Stimulated activated CD8-positive, alpha-beta memory T cell treated with anti-CD3 and anti-CD28 coated beads, Interleukin-2, amount 100 ng/mL, for 48 hours (primary cell): ENCODE results near the gene GSTO2.

ENCODE experiments used
- DNase-seq, 2 donors: peaks; one replicate each; pipeline ENCODE4 v3.0.0-alpha.2; 2020; ENCODE audit warnings: low read depth in 2 of 2

Gene GSTO2

DNA sequence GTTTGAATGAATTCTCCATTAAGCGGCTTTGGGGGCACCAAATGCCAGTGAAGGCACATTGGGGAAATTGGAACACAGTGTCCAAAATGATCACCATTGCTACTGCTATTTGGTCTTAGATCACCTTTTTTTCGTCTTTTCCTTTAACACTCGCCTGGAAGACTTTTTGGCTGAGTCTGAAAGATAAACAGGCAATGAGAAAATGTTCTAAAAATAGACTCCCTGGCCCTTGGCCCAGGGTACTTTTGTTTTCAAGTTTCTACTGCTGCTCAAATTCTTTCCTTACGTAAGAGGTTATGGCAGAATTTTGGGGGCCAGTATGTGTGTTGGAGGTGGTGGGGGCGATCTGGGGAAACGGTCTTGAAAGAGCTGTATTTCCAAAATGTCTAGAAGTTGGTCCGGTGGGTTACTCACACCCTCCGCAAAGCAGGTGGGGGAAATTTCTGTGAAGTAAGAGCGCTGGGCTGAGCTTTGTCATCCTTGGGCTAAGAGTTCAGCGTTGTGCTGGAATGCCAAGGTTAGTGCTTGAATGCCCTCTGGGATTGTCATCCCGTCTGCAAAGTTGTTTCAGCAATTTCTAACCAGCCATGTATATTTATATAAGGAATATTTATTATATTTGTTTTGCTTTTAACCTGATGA lies 70.6 kb downstream of the GSTO2 start:
- no peak for DNase-seq

DNA sequence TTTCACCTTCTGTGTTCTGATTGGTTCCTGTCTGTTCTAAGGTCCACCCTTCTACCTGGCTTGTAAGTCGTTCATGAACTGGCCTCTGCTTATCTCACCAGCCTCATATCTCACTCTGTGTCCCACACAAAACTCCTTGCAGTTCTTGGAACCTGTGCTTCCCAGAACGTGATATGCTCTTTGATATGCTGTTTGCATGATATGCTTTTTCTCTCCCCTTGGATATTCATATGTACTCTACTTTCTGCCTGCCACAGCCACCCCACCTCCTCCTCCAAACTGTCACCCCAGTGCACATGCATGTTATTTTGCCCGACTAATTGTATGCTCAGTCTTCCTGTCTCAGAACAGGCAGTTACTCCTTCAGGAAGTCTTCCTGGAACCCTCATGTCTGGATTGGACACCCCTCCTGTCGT lies 71.1 kb downstream of the GSTO2 start:
- DNase-seq: no peak

DNA sequence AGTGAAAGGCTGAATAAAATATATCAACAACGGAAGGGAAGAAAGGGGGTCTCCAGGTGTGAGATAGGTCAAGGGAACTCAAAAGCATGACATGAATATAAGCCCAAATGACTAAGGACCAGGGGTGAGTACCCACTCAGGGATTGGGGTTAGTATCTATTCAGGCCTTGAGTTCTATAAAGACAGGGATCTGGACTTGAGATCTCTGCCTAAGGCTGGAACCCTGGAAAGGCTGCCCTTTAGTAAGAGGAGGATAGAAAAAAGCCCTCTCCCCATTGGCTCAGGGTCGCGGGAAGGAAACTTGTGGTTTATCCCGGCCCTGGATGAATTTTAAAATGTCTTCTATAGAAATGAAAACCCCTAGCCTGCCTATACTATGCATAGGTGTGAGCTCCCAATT lies 71.7 kb downstream of the GSTO2 start:
- no peak for DNase-seq

DNA sequence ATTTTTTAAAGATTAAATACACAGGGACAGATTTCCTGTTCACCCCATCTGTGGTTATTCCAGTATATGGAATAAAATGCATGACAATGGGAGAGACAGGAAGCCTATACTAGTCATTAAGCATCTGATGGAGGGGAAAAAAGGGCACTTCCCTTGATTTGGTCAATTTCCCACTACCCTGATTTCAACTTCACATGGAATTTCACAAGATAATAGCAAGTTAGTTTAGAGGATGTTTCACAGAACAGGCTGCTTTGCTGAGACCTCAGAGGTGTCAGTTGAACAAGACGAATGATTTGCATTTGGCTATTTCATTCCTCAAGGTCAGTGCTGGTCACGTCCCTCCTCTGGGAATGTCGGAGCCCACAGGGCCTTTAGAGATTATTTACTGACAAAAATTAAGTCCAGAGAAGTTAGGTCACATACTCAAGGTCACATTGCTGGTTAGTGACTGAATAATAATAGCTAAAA lies 74.0 kb downstream of the GSTO2 start:
- DNase-seq: no peak

DNA sequence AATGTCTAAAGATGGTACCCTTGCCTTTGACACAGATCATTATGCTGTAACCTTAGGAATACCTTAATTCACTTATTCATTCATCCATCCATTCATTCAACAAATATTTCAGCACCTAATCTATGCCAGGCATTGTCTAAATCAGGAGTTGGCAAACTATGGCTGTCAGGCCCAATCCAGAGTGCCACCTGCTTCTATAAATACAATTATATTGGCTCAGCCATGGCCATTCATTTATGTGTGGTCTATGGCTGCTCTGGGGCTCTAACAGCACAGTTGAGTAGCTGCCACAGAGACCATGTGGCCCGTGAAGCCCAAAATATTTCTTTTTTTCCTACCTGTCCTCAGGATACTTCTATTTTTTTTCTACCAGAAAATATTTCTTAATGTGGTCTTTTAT lies 75.2 kb downstream of the GSTO2 start:
- no peak for DNase-seq

DNA sequence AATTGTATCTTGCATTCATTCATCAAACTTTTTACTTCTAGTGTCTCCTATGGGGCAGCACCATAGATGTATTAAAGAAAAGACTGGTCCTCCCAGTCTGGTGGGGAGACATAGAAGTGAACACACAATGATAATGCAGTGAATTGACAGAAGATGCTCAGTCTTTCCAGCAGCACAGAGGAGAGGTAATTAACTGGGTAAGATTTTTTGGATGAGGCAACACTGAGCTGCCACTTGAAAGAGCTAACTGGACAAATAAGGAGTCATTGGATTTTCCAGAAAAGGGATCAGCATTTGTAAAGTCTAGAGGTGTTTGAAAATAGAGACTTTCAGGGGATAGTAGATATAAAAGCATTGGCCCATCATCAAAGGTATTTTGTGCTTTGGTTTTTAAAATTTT lies 76.5 kb downstream of the GSTO2 start:
- DNase-seq: no peak

DNA sequence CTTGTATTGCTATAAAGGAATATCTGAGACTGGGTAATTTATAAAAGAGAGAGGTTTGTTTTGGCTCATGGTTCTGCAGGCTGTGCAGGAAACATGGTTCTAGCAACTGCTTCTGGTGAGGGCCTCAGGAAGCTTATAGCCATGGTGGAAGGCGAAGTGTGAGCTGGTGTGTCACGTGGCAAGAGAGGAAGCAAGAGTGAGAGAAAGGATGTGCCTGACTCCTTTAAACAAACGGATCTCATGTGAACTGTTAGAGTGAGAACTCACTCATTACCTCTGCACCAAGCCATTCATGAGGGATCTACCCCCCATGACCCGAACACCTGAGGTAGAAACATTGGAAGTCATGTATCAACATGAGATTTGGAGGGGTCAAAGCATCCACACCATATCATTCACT lies 77.0 kb downstream of the GSTO2 start:
- no peak for DNase-seq

DNA sequence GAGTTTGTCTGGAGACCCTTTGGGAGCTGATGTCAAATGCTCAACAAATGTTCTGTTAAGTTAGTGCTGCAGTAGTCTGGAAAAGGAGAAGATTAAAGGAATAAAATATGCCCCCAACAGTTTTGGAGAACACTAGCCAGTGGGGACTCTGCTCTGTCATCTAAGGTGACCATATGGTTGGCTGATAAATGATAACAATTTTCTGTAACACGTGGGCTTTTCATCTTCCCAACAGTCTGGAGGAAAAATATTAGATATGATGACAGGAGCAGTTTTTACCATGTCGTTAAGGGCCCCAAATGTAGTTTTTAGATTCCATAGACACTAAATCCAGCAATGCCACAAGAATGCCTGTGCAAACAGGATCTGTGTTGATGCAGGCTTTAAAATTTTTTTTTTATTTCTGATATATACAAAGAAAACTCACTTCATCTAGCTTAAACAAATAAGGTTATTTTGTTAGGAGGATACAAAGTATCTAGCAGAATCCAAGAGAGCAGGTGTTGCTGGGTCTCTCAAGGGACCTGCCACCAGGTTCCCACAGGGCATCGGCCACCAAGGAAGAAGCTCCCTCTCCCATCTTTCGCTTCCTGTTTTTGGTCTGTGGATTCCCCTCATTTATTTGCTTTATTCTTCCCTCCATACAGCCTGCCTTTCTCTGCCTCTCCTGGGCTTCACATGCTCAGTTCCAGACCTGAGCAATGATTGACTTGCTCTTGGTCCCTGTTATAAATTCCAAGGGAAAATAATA lies 78.5 kb downstream of the GSTO2 start:
- no peak for DNase-seq

DNA sequence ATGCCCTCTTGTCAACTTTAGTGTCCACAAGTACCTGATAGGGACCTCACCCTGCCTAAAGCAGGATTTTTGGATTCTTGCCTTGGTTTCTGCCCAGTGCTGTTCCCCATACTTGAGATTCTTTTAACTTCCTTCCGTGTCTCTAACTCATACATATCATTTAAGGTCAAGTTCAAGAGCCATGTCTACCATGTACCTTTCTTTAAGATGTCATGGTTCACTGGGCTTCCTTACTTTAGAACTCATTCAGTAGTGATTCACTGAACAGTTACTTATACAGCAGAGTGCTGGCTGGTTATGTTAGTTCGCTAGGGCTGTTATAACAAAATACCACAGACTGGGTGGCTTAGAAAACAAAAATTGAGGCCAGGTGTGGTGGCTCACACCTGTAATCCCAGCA lies 79.6 kb downstream of the GSTO2 start:
- no peak for DNase-seq

DNA sequence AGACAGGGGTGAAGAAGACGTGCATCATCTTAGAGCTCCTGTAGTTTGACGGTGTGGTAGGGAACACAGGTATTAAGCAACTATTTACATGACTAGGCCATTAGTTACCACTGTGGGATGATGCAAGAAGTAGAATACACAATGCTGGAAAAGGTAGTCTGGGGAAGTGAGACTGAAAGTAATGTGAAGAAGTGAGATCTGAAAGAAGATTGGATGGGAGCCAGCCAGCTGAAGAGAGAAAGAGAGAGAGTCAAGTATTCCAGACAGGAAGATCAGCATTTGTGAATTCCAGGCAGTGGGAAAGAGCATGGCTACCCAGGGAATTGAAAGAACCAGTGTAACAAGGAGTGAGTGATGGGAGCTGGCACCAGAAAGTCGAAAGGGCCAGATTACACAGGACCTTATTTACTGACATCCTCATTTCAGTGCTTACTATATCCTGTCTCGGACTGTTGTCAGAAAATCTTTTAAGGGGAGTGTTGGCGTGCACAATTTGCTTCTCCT lies 80.7 kb downstream of the GSTO2 start:
- DNase-seq: no peak

DNA sequence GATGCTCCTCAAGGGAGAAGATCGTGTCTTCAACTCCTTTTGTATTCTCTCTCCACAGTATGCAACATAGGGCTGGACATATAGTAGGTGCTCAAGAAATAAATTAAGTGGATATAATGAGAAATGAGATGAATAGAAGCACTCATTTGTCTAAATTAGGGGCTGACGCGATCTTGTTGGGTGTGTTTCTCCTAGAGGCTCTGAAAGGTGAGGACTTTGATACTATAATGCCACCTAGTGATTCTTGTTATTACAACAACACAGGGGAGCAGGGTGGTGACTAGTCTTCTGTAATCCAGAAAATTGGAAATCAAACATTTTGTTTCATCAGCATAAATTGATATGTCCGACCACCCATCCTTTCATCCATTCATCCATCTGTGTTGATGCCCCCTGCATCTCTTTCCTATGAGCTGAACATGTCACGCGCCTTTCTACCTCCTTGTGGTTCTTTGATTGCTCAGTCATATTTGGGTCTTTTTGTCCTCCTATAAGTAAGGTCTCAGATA lies 81.2 kb downstream of the GSTO2 start:
- no peak for DNase-seq

DNA sequence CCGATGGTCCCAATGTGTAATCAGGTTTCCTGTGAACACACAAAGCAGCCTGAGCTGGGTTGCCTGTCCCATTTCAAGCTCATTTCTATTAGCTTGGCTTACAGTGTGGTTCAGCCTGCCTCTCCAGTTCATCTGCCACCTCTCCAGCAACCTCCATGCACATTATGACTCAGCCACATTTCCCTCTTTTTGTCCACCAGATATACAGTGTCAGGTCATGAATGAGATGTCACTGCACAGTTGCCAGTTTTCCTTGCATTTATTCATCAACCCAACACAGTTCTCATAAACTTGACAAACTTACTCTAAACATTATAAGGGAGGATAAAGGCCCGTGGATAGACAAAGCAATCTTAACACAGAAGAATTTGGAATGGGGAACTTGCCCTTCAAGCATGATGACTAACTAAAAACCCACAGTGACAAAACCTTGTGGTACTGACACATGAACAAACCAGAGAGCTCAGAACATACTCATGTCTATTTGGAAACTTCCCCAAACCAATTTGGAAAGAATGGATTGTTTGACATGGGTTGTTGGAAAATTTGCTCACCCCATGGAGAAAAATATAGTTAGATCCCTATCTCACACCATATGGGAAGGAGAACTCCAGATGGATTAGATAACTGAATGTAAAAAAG lies 82.2 kb downstream of the GSTO2 start:
- no peak for DNase-seq

DNA sequence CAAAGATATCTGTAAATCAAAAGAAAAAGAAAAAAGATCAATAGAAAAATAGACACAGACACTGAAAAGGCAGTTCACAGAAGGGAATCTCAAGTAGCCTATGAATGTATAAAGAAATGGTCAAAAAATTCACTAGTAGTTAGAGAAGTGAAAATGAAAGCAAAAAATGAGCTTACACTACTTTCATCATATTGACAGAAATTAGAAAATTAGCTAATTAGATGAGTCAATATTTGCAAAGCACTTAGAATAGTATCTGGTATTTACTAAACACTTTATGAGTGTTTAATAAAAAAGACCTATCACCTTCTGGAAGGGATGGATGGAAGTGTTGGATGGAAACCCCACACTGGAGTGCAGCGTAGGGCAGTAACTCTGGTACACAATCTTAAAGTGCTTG lies 82.9 kb downstream of the GSTO2 start:
- no peak for DNase-seq

DNA sequence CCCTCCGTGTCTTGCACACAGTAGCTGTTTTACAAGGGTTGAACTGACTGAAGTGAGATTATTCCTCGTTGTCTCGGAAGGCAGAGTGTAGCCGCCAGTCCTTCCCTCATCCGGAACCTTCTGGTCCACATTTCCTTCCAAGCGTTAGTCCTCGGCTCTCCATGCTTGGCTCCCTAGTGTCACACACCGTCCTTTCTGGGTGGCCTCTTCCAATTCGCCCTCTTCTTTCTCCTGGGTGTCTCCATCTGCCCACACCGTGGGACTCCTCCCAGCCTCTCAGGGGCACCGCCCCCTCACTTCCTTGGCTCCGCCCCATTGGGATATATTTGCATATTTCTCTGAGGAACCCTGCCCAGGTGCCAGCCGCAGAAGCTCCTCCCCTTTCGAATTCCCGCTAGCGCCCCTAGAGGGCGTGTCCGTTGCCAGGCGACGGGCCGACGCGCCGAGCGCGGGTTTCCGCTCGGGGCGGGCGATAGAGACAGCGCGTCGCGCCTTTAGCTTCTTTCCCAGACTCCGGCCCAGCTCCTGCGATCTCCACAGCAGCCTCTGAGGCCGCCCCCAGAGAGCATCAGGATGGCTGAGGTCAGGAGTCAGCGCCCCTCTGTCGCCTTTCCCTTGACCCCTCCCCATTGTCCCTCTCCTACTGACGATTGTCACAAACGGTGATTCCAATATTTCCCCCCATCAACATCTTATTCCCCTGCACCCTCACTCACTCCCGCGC lies 84.5 kb downstream of the GSTO2 start, which contains the start of gene CFAP58:
Gene CFAP58 (plus strand): TSS at position 509 of the 724 bp plus-strand sequence. CDS start 65 bp downstream, at position 574.
- DNase-seq: peak; percentile 78 to 82
